HG02571 (cell line): ENCODE results near the gene AK9.
"Not testable (repeated sequence)": the region's sequence is repeated elsewhere in the genome, so short reads cannot be mapped to it uniquely, and the experiment has no call there.

Experiments
- ATAC-seq: cut with Tn5 transposase; IDR thresholded peaks from one replicate; pipeline ENCODE4 v1.9.1; 2021; ENCODE audit warnings: mild to moderate bottlenecking, moderate library complexity; ENCODE audit not compliant: unreplicated experiment

AK9 gene

DNA sequence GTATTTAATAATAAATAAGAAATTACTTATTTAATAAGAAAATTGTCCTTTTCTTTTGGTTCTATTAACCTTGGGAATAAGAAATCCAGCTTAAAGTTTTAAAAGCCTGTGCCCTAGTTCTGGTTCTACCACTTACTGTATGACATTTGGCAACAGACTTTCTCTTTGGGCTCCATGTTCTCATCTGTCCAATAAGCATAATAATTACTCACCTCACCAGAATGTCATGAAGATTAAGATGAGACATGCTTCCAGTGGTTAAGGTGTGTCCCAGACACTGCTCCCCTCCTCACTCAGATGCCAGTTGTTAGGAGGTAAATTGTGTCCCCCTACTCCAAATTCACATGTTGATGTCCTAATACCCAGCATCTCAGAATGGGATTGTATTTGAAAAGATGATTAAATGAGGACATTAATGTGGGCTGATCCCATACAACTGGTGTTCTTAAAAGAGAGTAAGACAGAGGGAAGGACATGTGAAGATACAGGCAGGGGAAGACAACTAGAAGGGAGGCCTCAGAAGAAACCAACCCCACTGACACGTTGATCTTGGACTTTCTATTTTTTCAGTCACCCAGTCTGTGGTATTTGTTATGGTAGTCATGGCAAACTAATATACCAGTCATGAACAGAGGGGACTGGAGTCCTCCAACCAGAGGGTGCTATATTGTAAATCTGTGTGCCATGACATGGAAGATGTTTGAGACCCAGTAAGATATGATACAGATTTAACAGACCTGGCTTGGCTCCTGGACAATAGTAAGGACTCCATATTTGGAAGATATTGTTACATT lies 229.1 kb downstream of the AK9 start:
- no peak for ATAC-seq

DNA sequence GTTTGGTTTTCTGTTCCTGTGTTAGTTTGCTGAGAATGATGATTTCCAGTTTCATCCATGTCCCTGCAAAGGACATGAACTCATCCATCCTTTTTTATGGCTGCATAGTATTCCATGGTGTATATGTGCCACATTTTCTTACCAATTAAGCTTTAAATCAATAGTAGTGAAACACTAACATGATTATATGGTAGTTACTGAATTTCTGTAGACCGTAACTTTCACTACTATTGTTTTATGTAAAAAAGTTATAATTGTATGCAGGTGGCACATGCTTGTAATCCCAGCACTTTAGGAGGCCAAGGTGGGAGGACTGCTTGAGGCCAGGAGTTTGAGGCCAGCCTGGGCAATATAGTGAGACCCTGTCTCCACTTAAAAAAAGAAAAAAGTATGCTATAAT lies 229.8 kb downstream of the AK9 start:
- ATAC-seq = not testable (repeated sequence)

DNA sequence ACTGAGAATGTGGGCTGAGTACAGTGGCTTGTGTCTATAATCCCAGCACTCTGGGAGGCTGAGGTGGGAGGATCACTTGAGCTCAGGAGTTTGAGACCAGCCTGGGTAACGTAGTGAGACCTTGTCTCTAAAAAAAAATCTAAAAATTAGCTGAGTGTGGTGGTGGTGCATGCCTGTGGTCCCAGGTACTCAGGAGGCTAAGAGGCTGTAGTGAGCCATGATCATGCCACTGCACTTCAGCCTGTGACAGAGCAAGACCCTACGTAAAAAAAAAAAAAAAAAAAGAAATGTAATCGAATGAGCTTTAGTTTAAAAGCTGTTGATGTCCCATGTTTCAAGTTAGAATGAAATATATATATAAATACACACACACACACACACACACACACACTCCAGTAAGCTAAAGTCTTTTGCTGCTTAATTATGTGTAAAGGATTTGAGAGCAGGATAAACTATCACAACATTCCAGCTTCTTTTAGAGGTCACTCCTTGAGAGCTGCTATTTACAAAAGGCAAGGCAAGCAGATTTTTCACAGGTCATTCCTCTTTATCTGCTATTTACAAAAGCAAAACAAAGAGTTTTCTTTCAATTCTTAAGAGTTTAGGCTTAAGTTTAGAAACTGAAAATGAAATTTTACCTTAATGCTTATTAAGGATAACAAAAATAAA lies 230.7 kb downstream of the AK9 start:
- ATAC-seq = no peak

DNA sequence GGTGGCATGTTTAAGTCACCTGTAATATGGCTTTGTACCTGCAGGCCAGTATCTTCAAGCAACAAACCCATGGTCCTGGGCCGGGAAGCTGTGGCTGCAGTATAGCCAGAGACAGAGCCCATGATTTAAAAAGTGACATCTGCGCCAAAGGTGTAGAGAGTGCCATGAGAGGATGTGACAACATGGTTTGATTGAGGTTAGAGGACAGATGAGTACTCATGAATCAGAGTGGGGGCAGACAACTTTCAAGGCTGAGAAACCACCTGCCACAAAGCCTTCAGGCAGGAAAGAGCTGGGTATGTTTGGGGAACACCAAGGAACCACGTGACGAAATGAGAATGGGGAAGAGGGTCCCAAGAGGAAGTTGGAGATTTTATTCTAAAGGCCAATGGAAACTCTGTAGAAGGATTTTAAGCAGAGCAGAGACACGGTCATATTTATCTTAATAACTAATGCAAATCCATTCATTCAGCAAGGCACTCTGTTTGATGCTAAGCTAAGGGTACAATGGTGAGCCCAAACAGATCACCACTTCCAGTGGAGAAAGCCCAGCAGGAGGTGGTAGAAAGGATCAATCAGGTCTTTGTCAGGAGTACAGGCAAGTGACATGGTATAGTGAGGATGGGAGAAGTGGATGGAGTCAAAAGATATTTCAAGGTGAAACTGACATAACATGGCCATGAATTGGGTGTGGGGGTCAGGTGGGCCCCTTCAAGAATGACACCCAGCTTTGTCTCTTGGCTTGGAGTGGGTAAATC lies 232.0 kb downstream of the AK9 start:
- ATAC-seq = no peak

DNA sequence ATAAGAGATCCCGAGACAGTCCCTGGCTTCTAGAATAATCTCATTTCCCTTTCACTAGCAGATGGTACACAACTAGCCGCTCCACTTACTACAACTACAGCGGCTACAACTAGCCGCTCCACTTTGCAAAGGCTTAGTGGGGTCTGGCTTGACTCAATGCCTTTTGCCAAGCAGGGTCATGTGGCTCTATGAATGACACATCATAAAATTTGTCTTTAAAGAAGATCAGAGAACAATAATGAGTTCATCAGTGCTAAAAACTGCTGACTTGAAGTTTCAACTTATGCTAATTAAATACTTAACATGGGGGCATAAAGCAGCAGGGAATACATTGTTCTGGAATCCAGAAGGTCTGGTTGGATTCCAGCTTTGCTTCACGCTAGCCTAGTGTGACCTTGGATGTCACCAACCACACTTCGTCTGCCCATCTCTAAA lies 233.4 kb downstream of the AK9 start:
- no peak for ATAC-seq

DNA sequence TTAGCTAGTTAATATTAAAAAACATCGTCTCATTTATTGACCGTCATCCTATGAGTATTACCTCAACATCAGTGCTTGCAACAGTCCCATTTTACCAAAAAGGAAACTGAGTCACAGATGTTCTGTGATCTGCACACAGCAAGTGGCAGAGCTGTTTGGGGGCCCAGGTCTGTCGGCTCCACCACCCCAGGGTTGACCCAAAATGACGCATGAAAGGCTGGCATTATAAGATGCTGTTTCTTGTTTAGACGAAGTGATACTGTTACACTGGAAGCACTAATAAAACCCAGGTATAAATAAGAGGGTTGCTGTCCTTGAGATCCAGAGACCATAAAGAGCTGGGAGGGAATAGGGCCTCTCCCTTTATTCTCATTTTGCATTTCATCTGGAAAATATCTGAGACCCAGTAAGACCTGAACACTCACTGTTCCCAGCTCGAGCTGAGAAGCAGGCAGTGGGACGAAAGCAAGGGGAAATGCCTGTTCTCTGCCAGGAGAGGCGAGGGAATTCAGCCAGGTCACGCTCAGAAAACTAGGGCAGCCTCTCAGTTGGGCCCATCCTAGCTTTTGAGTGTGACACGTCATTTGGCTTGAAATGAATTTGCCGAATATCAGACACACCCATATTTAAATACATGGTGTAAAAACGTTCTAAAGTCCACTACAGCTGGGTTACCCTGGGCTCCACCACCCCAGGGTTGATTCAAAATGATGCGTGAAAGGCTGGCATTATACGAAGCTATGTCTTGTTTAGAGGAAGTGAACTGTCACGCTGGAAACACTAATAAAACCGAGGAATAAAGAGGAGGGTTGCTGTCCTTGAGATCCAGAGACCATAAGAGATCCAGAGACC lies 234.1 kb downstream of the AK9 start:
- ATAC-seq = no peak

DNA sequence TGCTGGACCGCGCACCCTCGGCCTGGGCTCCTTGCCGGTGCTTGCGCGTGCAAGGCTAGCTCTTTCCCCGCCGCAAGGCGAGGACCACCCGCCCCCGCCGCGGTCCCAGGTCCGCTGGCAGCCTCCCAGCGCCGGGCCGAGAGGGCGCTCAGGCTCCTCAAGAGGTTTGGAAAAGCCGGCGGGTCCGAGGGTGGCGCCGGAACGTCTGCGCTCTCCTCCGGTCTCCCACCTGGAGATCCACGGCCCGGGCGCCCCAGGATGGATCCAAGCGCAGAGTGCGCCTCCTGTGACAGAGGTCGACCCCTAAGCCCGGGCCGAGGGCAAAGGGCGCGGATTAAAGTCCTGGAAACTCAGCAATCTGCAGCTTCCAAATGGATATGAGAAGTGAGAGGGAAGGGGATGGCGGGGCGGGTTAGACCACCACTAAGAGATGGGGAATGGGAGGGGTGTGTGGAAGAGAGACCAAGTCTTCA lies 234.9 kb downstream of the AK9 start:
- no peak for ATAC-seq

DNA sequence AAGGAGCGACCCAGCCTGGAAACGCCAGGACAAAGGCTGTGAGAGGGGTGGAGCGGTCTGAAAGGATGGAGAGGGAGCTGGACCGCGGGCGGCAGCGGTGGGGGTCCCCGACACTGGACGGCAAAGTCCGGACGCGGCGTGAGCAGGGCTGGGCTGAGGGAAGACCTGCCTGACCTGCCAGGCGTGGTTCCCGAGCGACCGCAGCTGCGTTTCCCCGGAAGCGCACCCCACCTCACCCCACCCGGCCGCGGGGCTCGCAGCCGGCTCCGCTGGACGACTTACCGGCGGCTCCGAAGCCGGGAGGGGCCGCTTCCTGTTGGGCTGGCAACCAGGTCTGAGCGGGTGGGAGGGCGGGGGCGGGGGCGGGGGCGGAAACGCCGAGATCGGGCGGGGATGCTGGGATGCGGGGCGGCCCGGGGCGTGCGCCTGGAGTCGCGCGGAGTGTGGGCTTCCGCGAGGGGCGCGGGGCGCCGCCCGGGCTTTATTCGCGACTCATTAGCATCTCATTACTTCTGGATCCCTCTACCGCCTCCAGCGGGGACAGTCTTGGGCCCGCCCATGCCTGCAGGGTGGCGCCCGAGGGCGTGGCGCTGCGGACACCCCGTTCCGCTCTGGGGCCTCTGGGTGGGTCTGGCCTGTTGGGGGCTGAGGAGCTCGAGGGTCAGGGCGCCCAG lies 235.4 kb downstream of the AK9 start, which contains the start of gene MICAL1:
Gene MICAL1, minus strand, starts transcription at position 336 of the 674 bp plus-strand sequence. CDS start 1,576 bp downstream, outside the sequence.
- ATAC-seq = peak; percentile 56

DNA sequence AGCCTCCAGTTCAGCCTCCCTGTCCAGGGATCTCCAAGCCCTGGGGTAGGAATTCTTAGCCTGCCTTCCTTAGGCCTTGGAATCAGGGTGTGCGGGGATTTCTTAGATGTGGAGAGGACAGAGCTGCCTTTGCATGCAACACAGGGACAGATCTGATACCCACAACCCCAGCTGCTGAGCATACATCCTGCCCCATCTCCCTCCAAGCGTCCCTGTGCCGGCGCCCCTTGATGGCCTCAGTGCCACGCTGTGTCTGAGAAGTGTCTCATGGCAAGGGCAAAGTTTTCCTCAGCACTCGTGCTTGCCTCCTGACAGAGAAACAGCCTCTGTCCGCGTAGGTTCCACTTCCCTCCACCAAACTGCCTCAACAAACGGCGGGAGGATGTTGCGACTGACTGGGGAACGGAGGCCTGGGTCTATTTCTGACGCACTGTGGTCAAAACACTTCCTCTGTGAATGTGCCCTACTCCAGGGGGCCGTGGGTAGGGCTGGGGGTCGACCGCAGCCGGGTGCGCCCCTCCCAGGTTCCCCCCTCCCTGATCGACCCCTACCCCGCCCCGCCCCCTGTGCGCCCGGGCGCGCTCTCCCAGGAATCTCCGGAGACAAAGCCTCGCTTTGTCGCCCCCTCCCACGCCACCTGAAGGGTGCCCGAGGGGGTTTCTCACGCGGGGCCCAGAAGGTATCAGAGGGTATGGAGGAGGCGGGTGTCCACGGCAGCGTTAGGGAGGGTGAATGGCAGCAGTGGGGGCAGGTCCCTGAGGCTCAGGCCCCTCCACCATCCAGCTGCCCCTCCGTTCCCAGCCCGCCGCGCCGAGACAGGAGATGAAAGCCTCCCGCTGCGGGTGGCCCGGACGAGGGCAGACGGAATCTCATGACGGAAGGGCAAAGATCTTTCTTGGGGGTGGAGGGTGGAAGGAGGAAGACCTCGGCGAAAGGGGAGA lies 236.2 kb downstream of the AK9 start:
- peak; percentile 30 for ATAC-seq

DNA sequence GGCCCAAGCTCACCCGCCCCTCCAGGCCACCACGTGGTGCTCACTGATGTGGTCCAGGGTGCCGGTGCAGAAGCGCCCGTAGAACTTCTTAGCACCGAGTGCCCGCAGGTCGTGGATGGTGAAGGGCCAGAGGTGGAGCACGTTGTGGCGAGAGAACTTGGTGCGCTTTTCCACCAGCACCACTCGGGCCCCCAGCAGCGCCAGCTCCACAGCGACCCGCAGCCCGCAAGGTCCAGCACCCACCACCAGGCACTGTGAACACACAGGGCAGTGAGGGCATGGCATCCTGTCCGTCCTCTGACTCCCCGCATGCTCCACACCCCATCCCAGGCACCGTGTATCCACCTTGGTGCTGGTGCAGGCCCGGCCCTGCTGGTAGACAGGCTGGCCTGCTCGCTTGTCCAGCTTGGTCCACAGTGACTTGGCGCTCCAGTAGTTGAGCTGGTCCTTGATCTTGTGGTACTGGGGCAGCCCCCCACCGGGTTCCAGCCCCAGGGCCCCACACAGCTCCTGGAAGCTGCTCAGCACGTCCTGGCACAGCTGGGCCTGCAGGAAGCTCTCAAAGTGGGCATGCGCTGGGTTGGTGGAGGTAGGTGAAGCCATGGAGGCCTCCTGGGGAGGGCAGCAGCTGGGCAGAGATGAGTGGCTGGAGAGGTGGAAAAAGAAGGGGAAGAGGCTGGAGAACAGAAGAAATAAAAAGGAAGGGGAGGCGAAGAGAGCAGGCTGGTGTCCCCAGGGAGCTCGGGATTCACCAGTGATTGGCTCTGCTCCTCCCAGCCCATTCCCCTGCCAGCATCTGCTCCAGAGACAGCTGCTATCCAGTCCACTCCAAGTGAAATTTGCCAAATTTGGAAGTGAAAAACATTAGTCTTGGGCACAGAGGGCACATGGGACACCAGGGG lies 237.2 kb downstream of the AK9 start:
- no peak for ATAC-seq

DNA sequence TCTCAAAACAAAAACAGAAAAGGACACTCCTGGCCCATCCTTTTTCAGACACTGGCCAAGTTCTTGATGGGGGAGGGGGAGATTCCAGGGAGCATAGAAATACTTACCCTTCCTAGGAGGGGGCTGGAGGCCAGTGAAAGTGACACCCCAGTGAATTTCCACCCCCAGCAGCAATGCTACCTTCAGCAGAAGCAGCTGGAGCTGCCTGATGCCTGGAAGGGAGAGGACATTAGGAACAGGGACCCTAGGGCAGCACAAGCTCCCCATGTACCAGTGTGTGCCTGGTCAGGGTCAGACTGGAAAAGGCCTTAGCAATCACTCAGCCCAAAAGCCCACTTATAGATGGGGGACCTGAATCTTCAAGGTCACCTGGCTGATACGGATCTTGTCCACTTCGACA lies 237.8 kb downstream of the AK9 start:
- ATAC-seq = no peak

DNA sequence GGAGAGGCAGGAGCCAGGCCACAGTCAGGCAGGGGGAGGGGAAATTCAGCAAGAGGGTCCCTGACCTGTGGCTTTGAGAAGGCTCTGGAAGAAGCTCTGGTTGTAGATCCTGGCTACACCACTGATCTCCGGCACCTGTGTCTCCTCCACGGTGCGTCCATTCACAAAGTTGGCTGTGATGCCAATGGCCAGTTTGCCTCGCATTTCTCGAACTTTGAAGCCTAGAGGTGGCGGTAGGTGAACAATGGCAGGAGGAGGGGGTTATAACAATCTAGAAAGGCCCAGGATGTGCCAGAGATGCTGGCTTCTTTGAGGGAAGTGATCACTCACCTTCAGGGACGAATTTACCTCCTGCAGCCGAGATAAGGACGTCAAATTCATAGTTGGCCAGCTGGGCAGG lies 238.8 kb downstream of the AK9 start:
- no peak for ATAC-seq

DNA sequence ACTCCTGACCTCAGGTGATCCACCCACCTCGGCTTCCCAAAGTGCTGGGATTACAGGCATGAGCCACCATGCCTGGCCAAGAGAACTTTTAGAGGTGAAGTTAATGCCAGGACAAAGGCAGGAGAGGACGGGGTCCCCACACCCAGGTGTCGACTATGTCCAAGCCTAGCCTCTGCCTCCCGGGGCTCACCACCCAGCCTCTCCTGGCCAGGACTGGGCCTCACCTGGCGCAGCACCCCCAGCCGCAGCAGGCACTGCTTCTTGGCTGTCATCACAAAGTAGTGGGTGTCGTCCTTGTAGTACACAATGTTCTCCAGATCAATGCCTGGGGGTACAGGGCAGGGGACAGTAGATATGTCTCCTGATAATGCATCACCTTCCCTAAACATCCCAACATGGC lies 239.6 kb downstream of the AK9 start:
- ATAC-seq = no peak

DNA sequence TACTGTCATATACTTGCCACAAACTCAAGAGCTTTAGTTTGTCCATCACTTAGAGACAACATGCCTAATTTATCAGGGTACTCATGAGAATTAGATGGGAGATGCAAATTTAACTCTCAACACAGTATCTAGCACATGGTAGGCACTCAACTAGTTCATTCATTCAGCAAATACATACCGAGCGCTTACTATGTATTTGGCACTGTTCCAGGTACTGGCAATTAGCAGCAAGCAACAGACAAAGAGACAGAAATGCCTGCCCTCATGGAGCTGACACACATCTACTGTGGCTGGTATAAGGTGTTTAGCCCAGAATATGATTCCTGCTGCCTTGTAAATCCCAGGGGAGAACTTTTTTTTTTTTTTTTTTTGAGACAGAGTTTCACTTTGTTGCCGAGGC lies 240.2 kb downstream of the AK9 start:
- no peak for ATAC-seq

DNA sequence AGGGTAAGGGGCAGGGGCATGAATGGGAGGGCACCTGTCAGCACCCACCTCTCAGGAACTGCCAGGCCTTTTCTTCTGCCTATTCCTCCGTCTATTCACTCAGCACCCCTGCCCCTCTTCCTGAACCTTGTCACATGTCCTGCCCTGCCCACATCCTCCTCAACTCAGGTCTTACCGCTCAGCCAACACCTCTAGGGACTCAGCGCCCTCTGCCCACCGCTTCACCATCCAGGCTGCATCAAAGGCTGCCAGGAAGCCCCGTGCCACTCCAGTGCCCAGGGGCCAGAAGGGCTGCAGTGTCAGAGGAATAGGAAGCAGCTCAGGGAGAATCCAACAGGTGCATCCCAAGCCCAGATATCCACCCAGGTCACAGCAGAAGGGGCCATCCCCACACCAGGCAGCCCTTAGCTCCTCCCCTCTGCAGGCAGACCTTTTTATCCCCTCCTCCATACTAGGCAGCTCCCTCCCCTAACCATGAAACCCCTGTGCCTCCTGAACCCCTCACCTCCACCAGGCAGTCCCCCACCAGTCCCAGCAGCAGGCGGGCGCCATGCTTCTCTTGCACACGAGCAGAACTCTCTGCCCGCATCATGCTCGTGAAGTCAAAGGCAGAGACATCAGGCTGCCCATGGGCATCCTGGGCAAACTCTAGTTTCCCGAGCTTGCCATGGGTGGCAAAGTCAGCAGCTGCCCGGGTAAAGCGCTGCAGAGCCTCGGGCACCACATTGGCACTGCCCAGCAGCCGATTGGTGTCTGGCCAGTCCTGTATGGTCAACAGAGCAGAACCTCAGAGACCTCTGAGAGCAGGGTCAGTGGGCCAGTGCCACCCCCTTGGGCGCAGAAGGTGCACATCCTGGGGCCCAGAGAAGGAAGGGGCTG lies 241.0 kb downstream of the AK9 start:
- no peak for ATAC-seq

DNA sequence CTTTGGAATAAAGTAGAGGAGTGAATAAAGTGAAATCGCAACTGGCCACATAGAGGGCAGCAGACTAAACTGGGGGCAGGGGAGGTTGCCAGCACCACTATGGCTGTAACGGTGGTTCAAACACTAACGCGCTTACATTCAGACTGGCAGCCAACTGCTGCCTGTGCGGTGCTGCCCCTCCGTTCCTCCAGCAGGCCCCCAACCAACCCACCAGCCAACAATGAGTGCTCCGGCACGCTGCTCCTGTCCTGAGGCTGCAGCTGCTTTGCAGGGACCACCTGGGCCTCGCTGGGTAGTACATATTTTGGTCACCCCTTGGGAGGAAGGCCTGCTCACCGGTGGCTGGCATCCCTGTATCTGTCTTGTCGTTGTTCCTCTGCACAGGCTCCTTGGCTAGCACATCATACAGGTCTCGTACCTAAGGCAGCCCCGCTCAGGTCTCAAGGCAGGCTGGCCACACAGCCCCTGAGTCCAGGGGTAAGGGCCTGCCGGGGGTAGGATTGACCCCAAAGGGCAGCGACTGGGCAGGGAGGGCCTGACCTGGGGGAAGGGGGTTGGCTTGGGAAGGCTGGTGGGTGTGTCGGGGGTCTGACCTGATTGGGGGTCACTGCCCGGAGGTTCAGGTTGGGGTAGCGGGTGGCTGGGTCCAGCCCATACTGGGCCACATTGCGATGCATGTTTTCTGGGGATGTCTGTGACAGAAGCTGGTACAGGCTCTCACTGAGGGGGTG lies 241.8 kb downstream of the AK9 start:
- ATAC-seq = no peak
